ENCODE measurements around the gene SSR2.
A peak's percentile ranks its signal among the peaks of the same experiment; 100 is the strongest.

Gene SSR2

DNA sequence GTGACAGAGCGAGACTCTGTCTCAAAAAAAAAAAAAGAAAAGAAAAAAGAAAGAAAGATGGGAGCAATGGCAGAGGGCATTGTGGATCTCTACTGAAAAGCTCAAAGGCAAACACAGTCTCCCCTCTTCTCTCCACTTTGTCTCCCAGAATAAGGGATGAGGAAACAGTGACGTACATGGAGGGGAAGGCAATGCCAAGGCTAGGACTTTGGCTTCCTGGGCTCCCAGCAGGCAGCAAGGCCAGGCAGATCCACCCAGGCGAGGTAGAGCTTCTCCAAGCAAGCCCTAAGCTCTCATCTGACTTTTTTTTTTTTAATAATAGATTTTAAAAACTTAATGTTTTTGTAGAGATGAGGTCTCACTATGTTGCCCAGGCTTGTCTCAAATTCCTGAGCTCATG lies 47.0 kb downstream of the SSR2 start:
- DNase-seq (ENCODE audit: low spot score): peak; percentile 80

DNA sequence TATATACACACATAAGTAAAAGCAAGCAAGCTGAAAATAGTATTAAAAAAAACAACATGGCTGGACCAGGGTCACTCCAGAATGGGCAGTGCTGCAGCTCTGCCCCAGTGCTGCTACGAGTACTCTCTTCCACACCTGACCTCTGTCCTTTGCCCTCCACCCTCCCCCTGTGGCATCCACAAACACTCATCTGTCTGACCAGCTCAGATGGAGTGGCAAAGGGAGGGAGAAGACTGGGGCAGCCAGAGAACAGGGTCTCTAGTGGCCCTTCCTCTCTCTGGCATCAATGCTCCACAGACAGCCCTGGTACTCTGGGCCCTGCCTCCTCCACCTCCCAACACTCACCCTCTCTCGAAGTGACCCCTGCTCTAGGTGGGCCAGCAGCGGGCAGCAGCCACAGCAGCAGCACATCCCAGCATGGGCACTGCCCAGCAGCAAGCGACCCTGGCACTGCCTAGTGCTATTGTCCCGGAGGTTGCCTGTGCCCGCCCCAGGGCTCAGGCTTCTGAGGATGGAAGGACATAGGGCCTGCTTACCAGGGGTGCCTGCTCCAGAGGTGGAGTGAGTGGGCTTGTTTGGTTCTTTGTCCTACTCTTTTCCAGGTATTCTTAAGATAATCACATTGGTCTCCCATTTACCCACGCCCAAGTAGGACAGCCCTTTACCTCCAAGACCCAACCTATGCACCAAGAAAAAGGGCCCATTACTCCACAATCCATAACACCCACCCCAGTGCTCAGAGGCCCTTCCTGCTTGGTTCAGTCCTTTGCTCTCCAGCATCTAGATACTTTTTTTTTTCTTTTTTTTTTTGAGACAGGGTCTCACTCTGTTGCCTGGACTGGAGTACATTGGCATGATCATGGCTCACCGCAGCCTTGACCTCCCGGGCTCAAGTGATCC lies 48.6 kb downstream of the SSR2 start:
- no peak for DNase-seq (ENCODE audit: low spot score)

DNA sequence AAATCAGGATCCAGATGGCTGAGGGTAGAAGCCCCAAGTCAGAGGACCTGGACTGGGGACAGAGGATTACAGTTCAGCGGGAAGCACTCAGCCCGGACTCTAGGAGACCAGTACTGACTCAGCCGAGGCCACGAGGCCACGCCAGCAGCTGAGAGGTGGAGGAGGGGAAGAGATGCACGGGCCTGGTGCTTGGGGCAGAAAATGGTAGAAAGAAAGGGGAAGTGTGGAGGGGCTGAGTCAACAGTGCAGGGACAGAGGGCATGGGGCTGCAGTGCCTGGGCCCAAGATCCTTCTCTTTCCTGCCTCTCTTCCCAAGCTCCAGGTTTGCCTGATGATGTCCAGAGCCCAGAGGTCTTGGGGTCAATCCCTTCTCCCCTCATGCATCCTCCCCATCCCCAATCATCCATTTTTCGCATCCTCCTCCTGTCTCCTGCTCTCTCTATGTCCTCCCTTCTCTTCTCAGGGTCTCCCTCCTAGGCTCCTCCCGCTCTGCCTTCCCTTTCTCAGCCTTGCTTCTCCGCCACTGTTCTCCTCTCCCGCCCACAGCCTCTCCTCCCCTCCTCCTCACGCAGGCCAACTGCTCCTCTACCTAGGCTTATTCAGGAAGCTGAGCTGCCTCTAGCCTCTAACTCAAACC lies 50.1 kb downstream of the SSR2 start:
- DNase-seq (ENCODE audit: low spot score): peak; percentile 72

GRCh38 chr1:155969377-155969791 lies 51.4 kb downstream of the SSR2 start:
- DNase-seq (ENCODE audit: low spot score): no peak

- DNase-seq (ENCODE audit: low spot score): no peak
These were observed 52.1 kb downstream of the SSR2 start for GRCh38 chr1:155968670-155969069.

GRCh38 chr1:155968051-155968400 lies 52.7 kb downstream of the SSR2 start:
- no peak for DNase-seq (ENCODE audit: low spot score)

DNA sequence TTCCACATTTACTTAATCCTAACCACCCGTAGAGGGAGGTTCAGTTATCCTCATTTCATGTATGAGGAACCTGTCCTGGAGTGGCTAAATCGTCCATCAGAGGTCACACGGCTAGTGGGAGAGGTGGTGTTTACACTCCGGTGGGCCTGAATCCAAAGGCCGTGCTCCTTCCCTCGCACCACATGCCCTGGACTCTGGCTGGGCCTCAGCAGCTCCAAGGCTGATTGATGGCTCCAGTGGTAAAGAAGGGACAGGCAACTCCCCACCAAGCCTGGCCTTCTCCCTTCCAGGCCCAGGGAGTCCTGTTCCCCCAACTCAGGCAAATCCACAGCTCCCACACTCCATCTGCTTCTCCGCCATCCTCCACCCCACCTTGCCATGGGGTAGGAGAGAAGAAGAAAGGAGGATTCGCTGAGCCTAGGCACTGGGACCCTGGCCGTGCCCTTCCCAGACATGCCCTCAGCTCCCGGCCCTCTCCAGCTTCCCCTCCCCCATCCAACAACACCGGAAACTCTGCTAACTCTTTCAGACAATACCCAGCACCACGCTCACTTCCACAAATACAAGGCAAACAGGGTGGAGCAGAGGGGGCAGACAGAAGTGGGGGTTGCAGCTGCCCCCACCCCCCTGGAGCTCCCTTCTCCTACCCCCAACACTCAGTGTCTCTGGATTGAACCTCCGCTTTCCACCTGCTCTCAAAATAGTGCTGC lies 53.3 kb downstream of the SSR2 start:
- peak; percentile 53 for DNase-seq (ENCODE audit: low spot score)

GRCh38 chr1:155966750-155967149 lies 54.0 kb downstream of the SSR2 start:
- DNase-seq (ENCODE audit: low spot score): no peak

- no peak for DNase-seq (ENCODE audit: low spot score)
These were observed 54.6 kb downstream of the SSR2 start for GRCh38 chr1:155966135-155966534.

GRCh38 chr1:155964193-155964592 lies 56.6 kb downstream of the SSR2 start:
- DNase-seq (ENCODE audit: low spot score): peak; percentile 1

GRCh38 chr1:155962599-155963211 lies 58.0 kb downstream of the SSR2 start:
- DNase-seq (ENCODE audit: low spot score): peak; percentile 28

GRCh38 chr1:155961937-155962336 lies 58.8 kb downstream of the SSR2 start:
- peak; percentile 75 for DNase-seq (ENCODE audit: low spot score)

- DNase-seq (ENCODE audit: low spot score): peak; percentile 13
These were observed 60.5 kb downstream of the SSR2 start for GRCh38 chr1:155960081-155960745.
